Endothelial cell (in vitro differentiated cells): ENCODE measurements around the gene GALNT7. TPM values are rescaled to one million over a fixed set of nuclear protein-coding genes. Genes with fewer than 3 reads are reported as not detected.

Experiments
- DNase-seq: peaks from one replicate; pipeline ENCODE4 v3.0.0; 2021; ENCODE audit warnings: low spot score
- H3K27ac Mint-ChIP-seq: one replicate; pipeline ENCODE4 v1.8.0; 2021; ENCODE audit warnings: mixed read lengths, inconsistent platforms; ENCODE audit not compliant: unreplicated experiment
- H3K27me3 Mint-ChIP-seq: one replicate; pipeline ENCODE4 v1.8.0; 2021; ENCODE audit warnings: mild to moderate bottlenecking, moderate library complexity, mixed read lengths, inconsistent platforms; ENCODE audit not compliant: unreplicated experiment
- H3K36me3 Mint-ChIP-seq: one replicate; pipeline ENCODE4 v1.8.0; 2021; ENCODE audit warnings: mild to moderate bottlenecking, low read depth, mixed read lengths, inconsistent platforms; ENCODE audit not compliant: unreplicated experiment
- H3K4me1 Mint-ChIP-seq: one replicate; pipeline ENCODE4 v1.8.0; 2021; ENCODE audit warnings: mild to moderate bottlenecking, mixed read lengths, inconsistent platforms; ENCODE audit not compliant: unreplicated experiment
- H3K4me3 Mint-ChIP-seq: one replicate; pipeline ENCODE4 v1.8.0; 2021; ENCODE audit warnings: mild to moderate bottlenecking, mixed read lengths, inconsistent platforms; ENCODE audit not compliant: unreplicated experiment
- H3K9me3 Mint-ChIP-seq: one replicate; pipeline ENCODE4 v1.8.0; 2021; ENCODE audit warnings: mixed read lengths, inconsistent platforms; ENCODE audit not compliant: unreplicated experiment
- CTCF ChIP-seq: fragments of 200-600 bp; sonication (generic); IDR thresholded peaks from one replicate; pipeline ENCODE4 v1.5.0; 2021; ENCODE audit warnings: antibody characterized with exemption; ENCODE audit not compliant: unreplicated experiment
- total RNA-seq: library from RNA; stranded (reverse); fragmentation: NEBNext Ultra II Directional; extraction: Animal tissue kit (Norgen Biotek cat#: 25700); gene quantifications from one replicate; pipeline ENCODE4 v1.2.1, GENCODE V29; 2021; ENCODE audit not compliant: unreplicated experiment

GALNT7 gene
- total RNA-seq, 1 donor from 2014 or later = 80.9 TPM

GRCh38 chr4:173325007-173325736 is 156.6 kb downstream of the GALNT7 start:
- no peak overlapping the region for H3K27ac Mint-ChIP-seq
- H3K27me3 Mint-ChIP-seq = peaks cover 1% of the 10 kb centered on the region
- no peak for DNase-seq
- H3K36me3 Mint-ChIP-seq = peaks cover 9% of the 10 kb centered on the region
- H3K4me3 Mint-ChIP-seq = no peak overlapping the region
- TF ChIP-seq CTCF = no peak
- no peaks in the 10 kb centered on the region for H3K4me1 Mint-ChIP-seq
- no peaks in the 10 kb centered on the region for H3K9me3 Mint-ChIP-seq

GRCh38 chr4:173328236-173328901 is 159.8 kb downstream of the GALNT7 start:
- Mint-ChIP-seq H3K4me3 (no peak overlapping the region), H3K27me3 (peaks cover 8% of the 10 kb centered on the region), H3K4me1 (peaks cover 11% of the 10 kb centered on the region), H3K36me3 (peaks cover 21% of the 10 kb centered on the region), H3K27ac (no peak overlapping the region), H3K9me3 (no peaks in the 10 kb centered on the region)
- no peak for DNase-seq
- no peak for TF ChIP-seq CTCF

GRCh38 chr4:173330590-173330989 is 162.0 kb downstream of the GALNT7 start:
- Mint-ChIP-seq H3K27me3 (peaks cover 20% of the 10 kb centered on the region), H3K4me1 (peaks cover 22% of the 10 kb centered on the region), H3K36me3 (peaks cover 27% of the 10 kb centered on the region), H3K9me3 (no peaks in the 10 kb centered on the region), H3K27ac (no peak overlapping the region), H3K4me3 (peak overlapping the region; percentile 11)
- TF ChIP-seq CTCF = no peak
- no peak for DNase-seq

- Mint-ChIP-seq H3K4me3 (peak overlapping the region; percentile 84), H3K4me1 (peaks cover 25% of the 10 kb centered on the region), H3K9me3 (no peaks in the 10 kb centered on the region), H3K36me3 (peaks cover 27% of the 10 kb centered on the region), H3K27ac (peak overlapping the region; percentile 22), H3K27me3 (peaks cover 20% of the 10 kb centered on the region)
- DNase-seq = no peak
- no peak for TF ChIP-seq CTCF
Measured at GRCh38 chr4:173332021-173332487, 163.4 kb downstream of the GALNT7 start.
